RWPE2 (cell line): ENCODE measurements around the gene GPR25.

Experiments used
- ATAC-seq: fragments of 200-7000 bp; cut with Tn5 transposase; 3 replicates; pipeline ENCODE4 v1.9.1; 2021; ENCODE audit warnings: low read depth
- DNase-seq: peaks from one replicate; pipeline ENCODE4 v3.0.0-alpha.2; 2020; ENCODE audit warnings: low spot score
- H3K27ac ChIP-seq: fragments of 450-650 bp; 2 replicates; pipeline ENCODE4 v1.5.1; 2017; ENCODE audit warnings: mild to moderate bottlenecking; ENCODE audit not compliant: poor library complexity, severe bottlenecking
- H3K27me3 ChIP-seq: fragments of 250-450 bp; sonication (Bioruptor Pico); 2 replicates; pipeline ENCODE4 v1.5.1; 2021; ENCODE audit warnings: mild to moderate bottlenecking, moderate library complexity; ENCODE audit not compliant: insufficient read depth, poor library complexity, severe bottlenecking
- H3K36me3 ChIP-seq: fragments of 250-450 bp; sonication (Bioruptor Pico); 2 replicates; pipeline ENCODE4 v1.5.1; 2020; ENCODE audit warnings: low read depth, mild to moderate bottlenecking, moderate library complexity
- H3K4me1 ChIP-seq: fragments of 250-450 bp; sonication (Bioruptor Pico); 2 replicates; pipeline ENCODE4 v1.5.1; 2021; ENCODE audit warnings: mild to moderate bottlenecking, moderate library complexity; ENCODE audit not compliant: insufficient read depth, poor library complexity, severe bottlenecking
- H3K4me3 ChIP-seq: fragments of 250-450 bp; sonication (Bioruptor Pico); 2 replicates; pipeline ENCODE4 v1.5.1; 2021; ENCODE audit warnings: mild to moderate bottlenecking, moderate library complexity; ENCODE audit not compliant: severe bottlenecking
- H3K9me3 ChIP-seq: fragments of 250-450 bp; sonication (Bioruptor Pico); 2 replicates; pipeline ENCODE4 v1.5.1; 2021; ENCODE audit warnings: mild to moderate bottlenecking, moderate library complexity; ENCODE audit not compliant: severe bottlenecking
- CTCF ChIP-seq: fragments of 450-650 bp; IDR thresholded peaks from one replicate; pipeline ENCODE4 v1.5.1; 2017; ENCODE audit warnings: mild to moderate bottlenecking, moderate library complexity; ENCODE audit not compliant: poor library complexity, severe bottlenecking

Gene GPR25

GRCh38 chr1:200887036-200887435, 14.3 kb downstream of the GPR25 start:
- H3K9me3 ChIP-seq = no peaks in the 10 kb centered on the region
- no peak for DNase-seq
- no peak overlapping the region for H3K4me3 ChIP-seq
- no peak for ATAC-seq
- H3K36me3 ChIP-seq = no peaks in the 10 kb centered on the region
- peaks cover 7% of the 10 kb centered on the region for H3K4me1 ChIP-seq
- TF ChIP-seq CTCF = no peak
- no peaks in the 10 kb centered on the region for H3K27me3 ChIP-seq
- H3K27ac ChIP-seq = no peak overlapping the region

DNA sequence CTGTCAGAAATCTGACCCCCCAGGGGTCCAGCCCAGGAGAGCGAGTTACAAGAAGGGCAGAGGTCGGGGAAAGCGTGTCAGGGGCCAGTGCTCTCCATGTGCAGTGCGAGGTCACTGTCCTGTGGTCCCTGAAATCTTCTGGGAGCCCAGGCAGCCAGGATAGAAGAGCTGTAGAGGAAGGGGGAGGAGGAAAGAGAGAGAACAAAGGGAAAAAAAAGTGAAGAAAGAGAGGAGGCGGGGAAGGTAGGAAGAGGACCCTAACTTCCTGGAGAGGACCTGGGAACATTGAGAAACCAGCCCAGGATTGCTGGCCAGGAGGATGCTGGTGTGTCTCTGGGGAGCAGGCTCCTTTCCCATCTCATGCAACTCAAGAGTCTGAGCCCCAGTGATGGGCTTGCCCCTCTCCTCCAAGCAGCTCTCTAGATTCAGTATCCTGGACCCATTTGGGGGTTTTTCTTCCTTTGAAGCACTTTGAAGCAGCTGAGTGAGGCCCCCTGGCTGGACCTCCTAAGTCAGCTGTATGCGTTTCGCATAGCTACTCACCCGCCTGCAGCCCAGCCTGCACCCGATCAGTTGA, 15.1 kb downstream of the GPR25 start:
- no peak for DNase-seq
- H3K9me3 ChIP-seq = no peaks in the 10 kb centered on the region
- H3K27ac ChIP-seq = no peak overlapping the region
- H3K27me3 ChIP-seq = no peaks in the 10 kb centered on the region
- H3K36me3 ChIP-seq = no peaks in the 10 kb centered on the region
- no peak overlapping the region for H3K4me3 ChIP-seq
- peaks cover 10% of the 10 kb centered on the region for H3K4me1 ChIP-seq
- no peak for ATAC-seq
- no peak for TF ChIP-seq CTCF

GRCh38 chr1:200888349-200888838, 15.6 kb downstream of the GPR25 start:
- Histone ChIP-seq H3K9me3 (no peaks in the 10 kb centered on the region), H3K27ac (no peak overlapping the region), H3K4me1 (peaks cover 16% of the 10 kb centered on the region), H3K4me3 (no peak overlapping the region), H3K36me3 (no peaks in the 10 kb centered on the region), H3K27me3 (no peaks in the 10 kb centered on the region)
- TF ChIP-seq CTCF = no peak
- DNase-seq (no peak), ATAC-seq (peak; percentile 53)

DNA sequence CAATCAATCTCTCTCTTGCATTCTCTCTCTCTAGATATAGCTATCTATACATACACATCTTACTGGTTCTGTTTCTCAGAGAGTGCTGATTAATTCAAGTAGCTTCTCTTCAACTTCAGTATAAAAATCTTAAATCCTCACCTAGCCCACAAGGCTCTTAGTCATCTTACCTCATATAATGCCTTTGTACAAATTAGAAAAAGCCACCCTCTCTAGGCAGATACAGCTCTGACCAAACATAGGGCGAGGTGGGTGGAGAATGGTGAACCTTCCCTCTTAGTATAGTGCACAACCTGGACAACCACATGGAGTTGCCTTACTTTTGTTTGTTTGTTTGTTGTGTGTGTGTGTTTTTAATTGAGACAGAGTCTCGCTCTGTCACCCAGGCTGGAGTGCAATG, 16.8 kb downstream of the GPR25 start:
- Histone ChIP-seq H3K4me3 (no peak overlapping the region), H3K27ac (no peak overlapping the region), H3K27me3 (no peaks in the 10 kb centered on the region), H3K9me3 (no peaks in the 10 kb centered on the region), H3K4me1 (peaks cover 27% of the 10 kb centered on the region), H3K36me3 (no peaks in the 10 kb centered on the region)
- ATAC-seq (no peak), DNase-seq (no peak)
- no peak for TF ChIP-seq CTCF

- H3K36me3 ChIP-seq = no peaks in the 10 kb centered on the region
- no peak overlapping the region for H3K4me3 ChIP-seq
- no peaks in the 10 kb centered on the region for H3K27me3 ChIP-seq
- no peaks in the 10 kb centered on the region for H3K9me3 ChIP-seq
- DNase-seq (no peak), ATAC-seq (no peak)
- TF ChIP-seq CTCF = no peak
- no peak overlapping the region for H3K27ac ChIP-seq
- H3K4me1 ChIP-seq = peaks cover 28% of the 10 kb centered on the region
Measured at GRCh38 chr1:200890027-200890426, 17.2 kb downstream of the GPR25 start.
